ENCODE measurements around the gene VPS26B.
A peak's percentile ranks its signal among the peaks of the same experiment; 100 is the strongest.
"Not testable (repeated sequence)": the region's sequence is repeated elsewhere in the genome, so short reads cannot be mapped to it uniquely, and the experiment has no call there.

VPS26B gene

DNA sequence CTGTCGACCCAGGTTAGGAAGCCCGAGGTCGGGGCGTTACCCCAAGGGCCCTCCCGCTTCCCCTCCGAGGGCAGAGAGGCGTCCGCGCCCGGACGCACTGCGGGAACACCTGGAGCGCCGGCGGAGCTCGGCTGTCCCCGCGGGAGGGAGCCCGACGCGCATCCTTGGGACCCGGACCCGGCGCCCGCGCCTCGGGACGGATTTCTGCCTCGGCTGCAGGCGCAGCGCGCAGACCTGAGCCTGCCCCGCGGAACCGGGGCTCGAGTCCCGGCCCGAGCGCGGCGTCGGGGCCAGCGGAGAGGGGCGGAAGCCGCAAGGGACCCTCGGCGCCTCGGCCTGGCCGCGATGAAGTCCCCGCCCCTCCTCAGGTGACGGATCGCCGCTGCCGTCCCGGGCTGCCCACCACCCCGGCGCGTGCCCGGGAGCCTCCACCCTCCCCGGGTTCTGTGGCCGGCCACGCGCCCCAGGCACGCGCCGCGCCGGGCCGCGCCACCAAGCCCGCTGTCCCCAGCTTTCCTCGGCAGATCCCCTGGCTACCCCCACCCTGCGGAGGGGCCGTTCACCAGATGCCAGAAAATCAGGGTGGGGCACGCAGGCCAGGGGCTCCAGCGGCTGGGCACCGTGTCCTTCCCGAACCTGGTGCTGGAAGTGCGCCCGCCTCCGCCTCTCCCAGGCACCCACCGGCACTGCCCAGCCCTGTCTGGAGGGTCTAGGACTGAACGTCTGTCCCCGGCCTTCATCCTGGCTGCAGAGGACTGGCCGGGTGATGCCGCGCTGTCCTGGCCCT, 52.1 kb downstream of the VPS26B start:
- no peaks in the 10 kb centered on the region for H3K36me3 ChIP-seq (ENCODE audit: control insufficient read depth in 4 of 4, insufficient read depth in 4 of 4, low read length in 3 of 4)
- no peak overlapping the region for H3K27ac ChIP-seq (ENCODE audit: insufficient read depth in 1 of 2, low read depth in 1 of 2, low read length in 2 of 2, poor library complexity in 1 of 2, severe bottlenecking in 2 of 2)
- peak overlapping the region; percentile 40 to 72 (median 44) for H3K4me3 ChIP-seq (ENCODE audit: control insufficient read depth in 1 of 7, extremely low read depth in 1 of 7, insufficient read depth in 4 of 7, low read depth in 2 of 7, low read length in 6 of 7)
- ChIA-PET POLR2A (no interaction called here), CTCF (interaction anchor here (1.3 to 5.1 kb wide), 3 partner anchors 14 to 26 kb away, joined by 3 to 40 read pairs (median 10); no protein-coding TSS in a partner anchor)
- peaks cover 0 to 11% (median 6%) of the 10 kb centered on the region in 5 experiments for H3K9me3 ChIP-seq (ENCODE audit: control extremely low read depth in 1 of 5, control insufficient read depth in 4 of 5, insufficient read depth in 2 of 5, low read depth in 1 of 5, low read length in 4 of 5)
- WGBS (ENCODE audit: insufficient coverage), result under 1% methylated on average over 78 of the region's 88 CpGs
- DNase-seq, result no peak
- H3K27me3 ChIP-seq (replicated peaks in 2 of 5; ENCODE audit: control insufficient read depth in 4 of 5, insufficient read depth in 5 of 5, low read length in 4 of 5), result peaks cover 14 to 87% (median 48%) of the 10 kb centered on the region in 5 experiments
- H3K4me1 ChIP-seq (ENCODE audit: control extremely low read depth in 1 of 4, control insufficient read depth in 4 of 4, insufficient read depth in 4 of 4, low read length in 3 of 4), result peaks cover 0 to 22% (median 19%) of the 10 kb centered on the region in 4 experiments

DNA sequence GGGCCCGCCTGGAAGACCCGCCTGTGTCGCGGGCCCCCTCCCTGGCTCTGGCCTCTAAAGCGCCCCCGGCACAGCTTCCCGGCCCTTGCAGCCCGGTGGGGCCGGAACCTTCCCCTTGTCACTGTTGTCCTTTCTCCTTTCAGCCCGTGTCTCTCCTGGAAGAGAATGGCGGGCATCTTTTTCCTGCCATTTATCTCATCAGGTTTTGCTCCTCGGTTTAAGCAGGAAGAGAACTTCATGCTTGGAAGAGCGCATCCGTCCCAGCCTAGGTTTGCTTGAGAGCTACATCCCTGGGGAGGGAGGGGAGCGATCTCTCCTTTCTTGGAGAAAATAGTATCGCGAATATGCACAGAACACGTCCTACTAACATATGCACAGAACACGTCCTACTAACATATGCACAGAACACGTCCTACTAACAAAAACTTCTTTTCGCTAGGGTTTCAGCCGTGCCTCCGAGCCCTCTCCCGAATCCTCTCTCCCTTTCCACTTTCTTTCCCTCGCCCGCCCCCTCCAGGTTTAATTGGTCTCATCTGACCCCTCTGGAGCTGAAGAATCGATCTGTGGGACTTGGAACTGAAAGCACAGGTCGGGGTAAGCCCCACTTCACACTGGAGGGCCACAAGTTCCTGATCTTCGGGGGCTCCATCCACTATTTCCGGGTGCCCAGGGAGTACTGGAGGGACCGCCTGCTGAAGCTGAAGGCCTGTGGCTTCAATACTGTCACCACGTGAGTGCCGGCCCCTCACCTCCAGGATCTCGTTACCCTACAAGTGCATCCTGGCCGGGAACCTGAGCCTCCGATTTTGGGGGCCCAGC, 52.9 kb downstream of the VPS26B start:
- ChIA-PET CTCF (interaction anchor here (0.9 to 2.4 kb wide), 2 partner anchors 11 to 27 kb away, joined by 3 to 10 read pairs; no protein-coding TSS in a partner anchor), POLR2A (no interaction called here)
- Histone ChIP-seq H3K4me3 (ENCODE audit: control insufficient read depth in 1 of 7, extremely low read depth in 1 of 7, insufficient read depth in 4 of 7, low read depth in 2 of 7, low read length in 6 of 7) (peak overlapping the region in 3 of 7 experiments; percentile 54 to 72 (median 57)), H3K4me1 (ENCODE audit: control extremely low read depth in 1 of 4, control insufficient read depth in 4 of 4, insufficient read depth in 4 of 4, low read length in 3 of 4) (peaks cover 0 to 22% (median 19%) of the 10 kb centered on the region in 4 experiments), H3K36me3 (ENCODE audit: control insufficient read depth in 4 of 4, insufficient read depth in 4 of 4, low read length in 3 of 4) (no peaks in the 10 kb centered on the region), H3K27me3 (replicated peaks in 2 of 5; ENCODE audit: control insufficient read depth in 4 of 5, insufficient read depth in 5 of 5, low read length in 4 of 5) (peaks cover 14 to 79% (median 46%) of the 10 kb centered on the region in 5 experiments), H3K9me3 (ENCODE audit: control extremely low read depth in 1 of 5, control insufficient read depth in 4 of 5, insufficient read depth in 2 of 5, low read depth in 1 of 5, low read length in 4 of 5) (peaks cover 0 to 11% (median 6%) of the 10 kb centered on the region in 5 experiments), H3K27ac (ENCODE audit: insufficient read depth in 1 of 2, low read depth in 1 of 2, low read length in 2 of 2, poor library complexity in 1 of 2, severe bottlenecking in 2 of 2) (no peak overlapping the region)
- no peak for DNase-seq
- WGBS (ENCODE audit: insufficient coverage), result 27% methylated on average over 29 of the region's 36 CpGs

- no peak for DNase-seq
- Histone ChIP-seq H3K36me3 (ENCODE audit: control insufficient read depth in 4 of 4, insufficient read depth in 4 of 4, low read length in 3 of 4) (no peaks in the 10 kb centered on the region), H3K9me3 (ENCODE audit: control extremely low read depth in 1 of 5, control insufficient read depth in 4 of 5, insufficient read depth in 2 of 5, low read depth in 1 of 5, low read length in 4 of 5) (peaks cover 0 to 11% (median 4%) of the 10 kb centered on the region in 5 experiments), H3K27me3 (replicated peaks in 2 of 5; ENCODE audit: control insufficient read depth in 4 of 5, insufficient read depth in 5 of 5, low read length in 4 of 5) (peaks cover 14 to 73% (median 37%) of the 10 kb centered on the region in 5 experiments), H3K4me3 (ENCODE audit: control insufficient read depth in 1 of 7, extremely low read depth in 1 of 7, insufficient read depth in 4 of 7, low read depth in 2 of 7, low read length in 6 of 7) (no peak overlapping the region), H3K4me1 (ENCODE audit: control extremely low read depth in 1 of 4, control insufficient read depth in 4 of 4, insufficient read depth in 4 of 4, low read length in 3 of 4) (peaks cover 0 to 22% (median 19%) of the 10 kb centered on the region in 4 experiments), H3K27ac (ENCODE audit: insufficient read depth in 1 of 2, low read depth in 1 of 2, low read length in 2 of 2, poor library complexity in 1 of 2, severe bottlenecking in 2 of 2) (no peak overlapping the region)
- WGBS (ENCODE audit: insufficient coverage), result 100% methylated on average over 2 of the region's 4 CpGs
- CTCF ChIA-PET, result interaction anchor here (0.9 to 1.1 kb wide), 2 partner anchors 8 to 12 kb away, joined by 3 to 4 read pairs; no protein-coding TSS in a partner anchor
- POLR2A ChIA-PET, result no interaction called here
Observed at GRCh38 chr11:134278356-134278755, 53.9 kb downstream of the VPS26B start.

DNA sequence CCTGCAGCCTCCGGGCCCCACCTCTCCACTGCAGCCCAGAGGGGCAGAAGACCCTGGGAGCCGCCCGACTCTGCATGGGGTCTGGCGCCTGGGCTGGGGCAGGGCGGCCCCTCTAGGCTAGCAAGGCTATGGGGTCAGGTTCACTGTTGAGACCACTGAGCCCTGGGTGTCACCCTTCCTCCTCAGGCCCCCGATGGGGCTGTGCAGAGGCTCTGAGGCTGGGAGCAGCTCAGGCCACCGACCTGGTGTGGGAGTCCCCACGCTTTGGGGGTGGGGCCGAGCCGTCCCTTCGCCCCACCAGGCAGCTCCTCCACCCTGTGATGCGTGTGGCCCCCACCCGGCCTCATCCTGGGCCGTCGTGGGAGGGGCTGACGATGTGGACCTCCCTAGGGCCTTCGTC, 57.2 kb downstream of the VPS26B start:
- DNase-seq; H3K27ac ChIP-seq (ENCODE audit: insufficient read depth in 1 of 2, low read depth in 1 of 2, low read length in 2 of 2, poor library complexity in 1 of 2, severe bottlenecking in 2 of 2); H3K4me3 ChIP-seq (ENCODE audit: control insufficient read depth in 1 of 7, extremely low read depth in 1 of 7, insufficient read depth in 4 of 7, low read depth in 2 of 7, low read length in 6 of 7); CTCF ChIA-PET; POLR2A ChIA-PET; H3K4me1 ChIP-seq (ENCODE audit: control extremely low read depth in 1 of 4, control insufficient read depth in 4 of 4, insufficient read depth in 4 of 4, low read length in 3 of 4); H3K36me3 ChIP-seq (ENCODE audit: control insufficient read depth in 4 of 4, insufficient read depth in 4 of 4, low read length in 3 of 4): not testable (repeated sequence)
- H3K9me3 ChIP-seq (ENCODE audit: control extremely low read depth in 1 of 5, control insufficient read depth in 4 of 5, insufficient read depth in 2 of 5, low read depth in 1 of 5, low read length in 4 of 5), result peaks cover 0 to 11% (median 4%) of the 10 kb centered on the region in 5 experiments
- 100% methylated on average over 1 of the region's 17 CpGs for WGBS (ENCODE audit: insufficient coverage)
- peaks cover 9 to 44% (median 21%) of the 10 kb centered on the region in 5 experiments for H3K27me3 ChIP-seq (replicated peaks in 2 of 5; ENCODE audit: control insufficient read depth in 4 of 5, insufficient read depth in 5 of 5, low read length in 4 of 5)

DNA sequence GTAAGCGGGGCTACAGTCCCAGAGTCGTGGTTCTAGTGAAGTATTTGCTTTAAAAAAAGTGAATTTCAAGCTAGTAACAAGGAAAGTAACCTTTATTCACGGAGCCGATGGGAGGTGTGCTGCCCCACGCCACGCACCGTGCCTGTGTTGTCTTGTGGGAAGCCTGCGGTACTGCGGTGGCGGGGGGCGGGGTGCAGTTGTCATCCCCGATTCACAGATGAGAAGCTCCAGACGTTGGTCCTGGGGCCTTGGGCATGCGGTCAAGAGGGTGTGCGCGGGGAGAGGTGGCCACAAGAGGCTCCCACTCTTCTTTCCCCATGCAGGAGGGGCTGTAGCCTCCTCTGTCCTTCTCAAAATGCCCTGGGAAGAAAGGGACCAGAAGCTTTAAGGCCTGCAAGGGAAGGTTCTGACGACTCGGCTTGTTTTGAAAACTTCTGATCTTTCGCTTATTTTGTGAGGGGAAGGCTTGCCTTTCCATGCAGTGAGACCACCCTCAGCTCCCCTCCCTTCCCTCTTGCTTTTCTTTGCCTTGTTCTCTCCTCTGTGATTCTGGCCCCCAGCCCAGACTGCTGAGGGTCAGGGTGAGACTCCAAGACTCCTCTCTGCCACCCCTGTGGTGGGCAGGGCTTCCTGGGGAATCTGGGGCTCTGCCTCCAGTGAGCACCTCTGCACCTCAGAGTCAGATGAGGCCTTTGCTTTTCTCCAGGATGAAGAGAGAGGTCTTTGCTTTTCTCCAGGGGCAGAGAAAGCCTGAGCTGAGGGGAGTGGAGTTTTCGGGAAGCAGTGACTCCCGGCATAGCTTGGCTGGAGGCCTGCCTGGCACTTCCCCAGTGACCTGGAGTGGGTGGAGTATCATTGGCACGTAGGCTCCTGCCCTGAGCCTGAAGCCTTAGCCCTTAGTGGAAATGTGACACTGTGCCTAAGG, 57.9 kb downstream of the VPS26B start:
- peaks cover 9 to 37% (median 16%) of the 10 kb centered on the region in 5 experiments for H3K27me3 ChIP-seq (replicated peaks in 2 of 5; ENCODE audit: control insufficient read depth in 4 of 5, insufficient read depth in 5 of 5, low read length in 4 of 5)
- WGBS (ENCODE audit: insufficient coverage), result 96% methylated on average over 18 of the region's 22 CpGs
- H3K36me3 ChIP-seq (ENCODE audit: control insufficient read depth in 4 of 4, insufficient read depth in 4 of 4, low read length in 3 of 4), result no peaks in the 10 kb centered on the region
- DNase-seq, result no peak
- H3K4me1 ChIP-seq (ENCODE audit: control extremely low read depth in 1 of 4, control insufficient read depth in 4 of 4, insufficient read depth in 4 of 4, low read length in 3 of 4), result peaks cover 0 to under 1% (median 0%) of the 10 kb centered on the region in 4 experiments
- no peak overlapping the region for H3K4me3 ChIP-seq (ENCODE audit: control insufficient read depth in 1 of 7, extremely low read depth in 1 of 7, insufficient read depth in 4 of 7, low read depth in 2 of 7, low read length in 6 of 7)
- CTCF ChIA-PET, result no interaction called here
- H3K9me3 ChIP-seq (ENCODE audit: control extremely low read depth in 1 of 5, control insufficient read depth in 4 of 5, insufficient read depth in 2 of 5, low read depth in 1 of 5, low read length in 4 of 5), result peaks cover 0 to 11% (median 4%) of the 10 kb centered on the region in 5 experiments
- POLR2A ChIA-PET, result no interaction called here
- no peak overlapping the region for H3K27ac ChIP-seq (ENCODE audit: insufficient read depth in 1 of 2, low read depth in 1 of 2, low read length in 2 of 2, poor library complexity in 1 of 2, severe bottlenecking in 2 of 2)

GRCh38 chr11:134283461-134284230, 59.2 kb downstream of the VPS26B start:
- no peaks in the 10 kb centered on the region for H3K36me3 ChIP-seq (ENCODE audit: control insufficient read depth in 4 of 4, insufficient read depth in 4 of 4, low read length in 3 of 4)
- no peak for DNase-seq
- H3K27me3 ChIP-seq (replicated peaks in 2 of 5; ENCODE audit: control insufficient read depth in 4 of 5, insufficient read depth in 5 of 5, low read length in 4 of 5), result peaks cover 2 to 27% (median 12%) of the 10 kb centered on the region in 5 experiments
- peaks cover 0 to under 1% (median under 1%) of the 10 kb centered on the region in 5 experiments for H3K9me3 ChIP-seq (ENCODE audit: control extremely low read depth in 1 of 5, control insufficient read depth in 4 of 5, insufficient read depth in 2 of 5, low read depth in 1 of 5, low read length in 4 of 5)
- H3K27ac ChIP-seq (ENCODE audit: insufficient read depth in 1 of 2, low read depth in 1 of 2, low read length in 2 of 2, poor library complexity in 1 of 2, severe bottlenecking in 2 of 2), result no peak overlapping the region
- no peaks in the 10 kb centered on the region for H3K4me1 ChIP-seq (ENCODE audit: control extremely low read depth in 1 of 4, control insufficient read depth in 4 of 4, insufficient read depth in 4 of 4, low read length in 3 of 4)
- CTCF ChIA-PET, result interaction anchor here (0.8 to 1.2 kb wide), 2 partner anchors 10 to 22 kb away, joined by 3 to 5 read pairs; no protein-coding TSS in a partner anchor
- H3K4me3 ChIP-seq (ENCODE audit: control insufficient read depth in 1 of 7, extremely low read depth in 1 of 7, insufficient read depth in 4 of 7, low read depth in 2 of 7, low read length in 6 of 7), result no peak overlapping the region
- 94% methylated on average over 13 of the region's 16 CpGs for WGBS (ENCODE audit: insufficient coverage)
- POLR2A ChIA-PET, result no interaction called here

Measured in common myeloid progenitor, CD34-positive (primary cell).